ENCODE data around the gene SEZ6.

SEZ6 gene

DNA sequence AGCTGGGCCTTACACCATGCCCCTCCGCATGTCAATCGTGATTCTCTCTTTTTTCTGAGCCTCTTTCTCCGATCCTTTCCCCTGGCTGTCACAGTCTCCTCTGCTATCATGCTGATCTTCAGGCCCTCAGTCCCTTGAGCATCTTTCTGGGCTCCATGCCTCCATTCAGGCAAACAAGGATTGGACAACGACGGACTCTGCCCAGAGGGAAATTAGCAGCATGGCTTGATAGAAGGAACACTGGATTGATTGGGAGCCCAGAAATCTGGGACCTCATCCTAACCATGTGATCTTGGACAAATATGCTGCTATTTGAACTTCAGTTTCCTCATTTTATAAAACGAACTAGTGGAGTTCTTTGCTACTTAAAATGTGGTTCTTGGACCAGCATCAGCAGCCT lies 35.0 kb downstream of the SEZ6 start:
- DNase-seq: no peak

DNA sequence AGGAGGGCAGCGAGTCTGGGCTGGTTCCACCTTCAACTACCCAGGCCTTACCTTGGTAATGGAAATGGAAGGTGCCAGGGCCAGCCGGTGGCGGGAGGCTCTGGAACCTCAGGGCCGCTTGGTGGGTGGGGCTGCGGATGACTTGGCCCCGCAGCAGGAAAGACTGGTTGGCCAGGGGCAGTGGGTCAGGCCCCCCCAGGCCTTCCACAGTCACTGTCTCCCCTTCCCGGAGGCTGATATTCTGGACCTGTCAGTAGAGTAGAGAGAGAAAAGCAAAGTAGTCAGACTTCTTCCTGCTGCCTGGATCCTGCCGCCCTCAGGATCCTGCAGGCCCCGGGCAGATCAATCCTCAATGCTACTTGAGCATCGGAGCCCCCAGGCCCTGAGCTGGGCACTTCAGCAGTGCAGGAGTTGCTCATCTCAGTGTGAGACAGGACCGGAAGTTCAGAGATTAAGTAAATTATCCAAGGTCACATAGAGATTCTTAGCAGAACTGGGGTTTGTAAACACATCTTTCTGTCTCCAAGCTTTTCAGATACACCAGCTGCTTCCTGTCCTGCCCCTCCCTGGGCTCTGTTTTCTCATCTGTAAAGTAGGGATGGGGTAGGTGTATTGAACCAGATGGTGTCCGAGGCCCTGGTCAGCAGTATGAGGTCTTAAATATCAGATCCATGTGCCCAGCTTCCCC lies 36.0 kb downstream of the SEZ6 start:
- DNase-seq: no peak

DNA sequence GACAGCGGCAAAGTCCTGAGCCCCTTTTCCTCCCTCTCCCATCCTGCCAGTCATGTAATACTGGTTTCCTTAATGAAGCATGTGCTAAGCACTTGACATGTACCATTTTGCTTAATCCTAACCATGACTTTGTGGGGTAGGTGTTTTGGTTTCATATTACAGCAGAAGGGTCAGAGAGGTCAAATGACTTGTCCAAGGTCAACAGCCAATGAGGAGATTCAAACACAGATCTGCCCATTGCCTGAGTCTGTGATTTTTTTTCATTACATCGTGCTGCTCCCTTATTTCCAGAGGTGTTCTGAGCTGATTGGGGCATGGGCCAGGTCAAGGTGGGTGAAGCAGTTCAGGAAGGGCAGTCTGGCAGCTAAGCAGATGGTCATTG lies 36.9 kb downstream of the SEZ6 start:
- DNase-seq: no peak

DNA sequence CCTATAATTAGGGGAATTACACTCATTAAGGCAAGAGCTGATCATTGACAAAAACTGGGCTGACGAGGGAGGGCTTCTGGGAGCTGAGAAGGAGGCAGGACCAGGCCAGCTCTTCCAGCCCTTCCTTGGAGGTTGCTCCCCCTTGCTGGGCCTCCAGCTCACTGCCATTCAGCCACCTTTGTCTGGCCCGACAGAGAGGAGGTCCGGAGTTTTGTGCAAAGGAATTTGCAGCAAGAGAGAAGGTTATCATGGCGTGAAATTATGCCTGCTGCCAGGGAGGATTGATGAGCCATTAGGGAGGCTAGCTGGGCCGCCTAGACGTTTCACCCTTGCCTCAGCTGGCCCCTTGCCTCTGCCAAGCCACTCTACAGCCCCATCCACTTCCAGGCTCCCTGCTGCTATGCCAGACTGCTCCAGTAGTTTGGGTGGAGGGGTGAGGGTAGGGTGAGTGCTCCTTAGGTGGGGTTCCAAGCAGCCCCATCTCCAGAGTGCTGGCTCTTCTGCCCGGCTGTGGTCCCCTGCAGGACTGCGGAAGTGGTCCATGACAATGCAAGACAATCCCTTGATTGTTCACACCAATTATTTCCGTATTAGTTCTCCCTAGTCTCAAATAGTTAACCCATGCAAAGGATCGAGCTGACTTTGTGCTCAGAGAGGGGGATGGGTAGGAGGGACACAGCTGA lies 37.5 kb downstream of the SEZ6 start:
- DNase-seq: no peak

DNA sequence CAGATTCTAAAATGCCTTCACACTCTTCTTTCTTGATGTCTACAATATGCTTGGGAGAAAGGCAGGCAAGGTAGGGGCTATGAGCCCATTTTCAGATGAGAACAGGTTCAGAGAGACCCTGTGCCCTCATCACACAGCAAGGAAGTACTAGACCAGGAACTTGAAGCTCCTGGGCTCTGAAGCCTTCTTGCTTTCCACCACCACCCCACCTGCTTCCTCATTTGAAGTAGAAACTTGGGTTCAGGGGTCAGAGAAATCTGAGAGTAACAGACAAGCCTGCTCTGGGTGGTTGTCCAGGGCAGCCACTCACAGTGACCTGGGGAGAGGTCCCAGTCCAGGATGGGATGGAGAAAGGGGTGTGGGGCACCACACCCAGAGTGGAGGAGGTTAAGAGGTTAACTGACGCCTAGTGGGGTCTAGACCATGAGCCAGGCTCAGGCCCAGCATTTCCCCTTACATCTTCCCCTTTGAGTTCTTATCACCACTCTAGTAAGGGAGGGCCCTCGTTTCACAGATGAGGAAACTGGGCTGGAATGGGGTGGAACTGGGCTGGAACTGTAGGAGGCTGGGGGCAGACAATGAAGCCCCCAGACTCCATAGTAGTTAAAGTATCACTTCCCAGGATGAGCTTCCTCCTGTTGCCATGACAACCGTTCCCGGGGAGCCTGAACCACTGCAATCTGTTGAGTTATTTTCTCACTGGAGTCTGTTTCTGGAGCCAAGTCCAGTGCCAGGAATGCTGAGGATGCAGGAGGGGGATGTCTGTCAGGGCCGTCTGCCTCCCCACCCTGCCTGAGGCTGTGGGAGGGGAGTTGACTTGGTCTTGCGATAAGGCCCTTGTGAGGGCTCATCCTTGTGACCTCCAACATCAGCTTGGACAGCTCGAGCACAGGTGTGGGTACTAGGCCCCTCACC lies 38.4 kb downstream of the SEZ6 start:
- DNase-seq: no peak

DNA sequence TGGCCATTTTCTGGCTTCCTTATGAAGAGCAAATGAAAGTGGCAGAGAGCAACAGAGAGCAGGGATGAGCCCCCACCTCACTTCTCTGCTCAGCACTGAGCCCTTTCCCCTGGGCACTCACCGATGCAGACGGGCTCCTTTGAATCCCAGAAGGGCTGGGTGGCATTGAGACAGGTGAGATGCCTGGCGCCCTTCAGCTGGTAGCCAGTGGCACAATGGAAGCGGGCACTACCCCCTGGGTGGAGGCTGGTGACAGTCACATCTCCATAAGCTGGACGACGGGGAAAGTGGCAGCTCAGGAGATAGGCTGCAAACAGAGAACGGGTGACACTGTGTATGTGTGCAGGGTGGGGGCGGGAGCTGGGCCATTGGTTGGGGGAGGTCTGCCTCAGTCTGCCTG lies 42.0 kb downstream of the SEZ6 start:
- no peak for DNase-seq

DNA sequence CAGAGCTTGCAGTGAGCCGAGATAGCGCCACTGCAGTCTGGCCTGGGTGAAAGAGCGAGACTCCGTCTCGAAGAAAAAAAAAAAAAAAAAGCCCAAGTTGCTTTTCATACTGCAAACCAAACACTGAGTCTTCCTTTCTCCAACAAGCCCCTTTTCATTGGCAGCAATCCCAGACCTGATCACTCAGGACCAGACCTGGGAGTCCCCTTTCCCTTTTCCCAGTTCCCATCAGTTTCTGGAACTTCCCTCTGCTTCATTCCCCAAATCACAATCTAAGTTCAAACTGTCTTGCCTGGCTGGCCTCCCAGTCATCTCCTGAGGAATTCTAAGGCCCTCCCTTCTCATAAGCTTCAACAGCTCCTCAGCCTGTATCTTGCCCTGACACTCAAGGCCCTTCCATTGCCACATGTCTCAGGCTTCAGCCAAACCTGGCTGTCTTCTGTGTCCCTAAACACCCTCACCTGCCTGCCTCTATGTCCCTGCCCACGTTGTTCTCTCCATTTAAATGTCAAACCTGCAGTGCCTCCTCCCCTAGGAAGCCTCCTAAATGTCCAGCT lies 42.7 kb downstream of the SEZ6 start:
- no peak for DNase-seq

DNA sequence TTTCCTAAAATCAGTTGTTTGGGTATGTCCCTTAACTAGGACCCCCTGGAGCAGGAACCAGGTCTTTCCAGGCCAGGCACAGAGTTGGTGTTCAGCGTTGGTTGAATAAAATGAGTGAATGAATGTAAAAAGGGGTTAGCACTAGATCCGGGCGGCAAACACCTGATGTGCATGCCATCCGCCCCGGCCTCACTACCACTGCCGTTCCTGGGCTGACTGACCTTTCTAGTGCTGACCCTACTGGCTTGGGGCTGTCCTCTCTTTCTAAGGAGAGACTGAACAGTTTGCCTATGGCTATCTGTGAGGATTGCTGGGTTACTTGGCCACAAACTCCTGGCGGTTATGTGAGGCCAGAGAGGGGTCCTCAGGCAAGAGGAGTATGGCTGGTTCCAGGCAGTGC lies 44.4 kb downstream of the SEZ6 start:
- no peak for DNase-seq

DNA sequence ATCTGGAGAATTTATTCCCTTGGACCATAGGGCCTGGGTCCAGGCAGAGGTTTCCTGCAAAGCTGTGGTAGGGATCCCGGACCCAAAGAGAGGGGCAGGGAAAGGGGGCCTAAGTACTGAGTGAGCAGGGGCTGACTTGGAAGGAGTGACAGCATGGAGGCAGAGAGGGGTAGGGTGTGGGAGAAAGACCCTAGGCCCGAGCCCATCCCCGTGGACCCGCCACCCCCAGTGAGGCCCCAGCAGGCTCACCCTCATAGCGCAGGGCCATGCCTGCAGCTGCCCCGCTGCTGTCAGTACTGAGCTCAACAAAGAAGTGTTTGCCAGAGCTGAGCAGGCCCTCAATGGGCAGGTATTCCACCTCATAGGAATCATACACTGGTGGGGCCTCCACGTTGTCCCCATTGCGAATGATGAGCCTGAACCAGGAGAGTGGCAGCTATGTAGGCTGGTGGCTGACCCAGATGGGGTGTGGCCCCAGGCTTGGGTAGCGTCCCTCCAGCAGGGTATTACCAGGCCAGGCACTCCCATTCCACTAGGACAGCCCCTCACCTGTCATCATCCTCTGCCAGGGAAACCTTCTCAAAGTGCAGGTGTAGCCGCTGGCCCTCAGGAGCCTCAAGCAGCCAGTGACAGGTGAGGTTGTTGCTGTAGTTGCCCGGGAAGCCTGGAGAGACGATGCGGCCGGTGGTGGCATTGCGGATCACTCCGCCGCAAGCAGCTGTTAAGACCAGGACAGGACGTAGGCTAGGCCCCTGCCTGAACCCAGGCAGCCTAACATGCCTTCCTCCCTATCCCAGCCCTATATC lies 45.4 kb downstream of the SEZ6 start:
- DNase-seq: no peak

DNA sequence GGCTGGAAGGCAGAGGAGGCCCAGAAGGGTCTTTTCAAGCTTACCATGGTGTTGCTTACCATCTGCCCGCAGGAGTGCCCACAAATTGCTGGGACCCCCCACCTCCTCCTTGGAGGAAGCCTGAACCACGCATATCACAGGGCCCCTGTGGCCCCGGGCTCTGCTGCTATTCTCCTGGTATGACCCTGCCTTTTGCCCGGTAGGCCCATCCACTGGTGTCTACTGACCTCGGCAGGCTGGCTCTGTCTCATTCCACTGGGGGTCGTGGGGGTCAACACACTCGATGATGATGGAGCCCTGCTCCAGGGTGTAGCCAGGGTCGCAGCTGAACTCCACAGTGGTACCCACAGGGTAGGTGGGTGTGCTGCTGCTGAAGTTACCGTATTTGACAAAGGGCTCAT lies 46.4 kb downstream of the SEZ6 start:
- DNase-seq: no peak

DNA sequence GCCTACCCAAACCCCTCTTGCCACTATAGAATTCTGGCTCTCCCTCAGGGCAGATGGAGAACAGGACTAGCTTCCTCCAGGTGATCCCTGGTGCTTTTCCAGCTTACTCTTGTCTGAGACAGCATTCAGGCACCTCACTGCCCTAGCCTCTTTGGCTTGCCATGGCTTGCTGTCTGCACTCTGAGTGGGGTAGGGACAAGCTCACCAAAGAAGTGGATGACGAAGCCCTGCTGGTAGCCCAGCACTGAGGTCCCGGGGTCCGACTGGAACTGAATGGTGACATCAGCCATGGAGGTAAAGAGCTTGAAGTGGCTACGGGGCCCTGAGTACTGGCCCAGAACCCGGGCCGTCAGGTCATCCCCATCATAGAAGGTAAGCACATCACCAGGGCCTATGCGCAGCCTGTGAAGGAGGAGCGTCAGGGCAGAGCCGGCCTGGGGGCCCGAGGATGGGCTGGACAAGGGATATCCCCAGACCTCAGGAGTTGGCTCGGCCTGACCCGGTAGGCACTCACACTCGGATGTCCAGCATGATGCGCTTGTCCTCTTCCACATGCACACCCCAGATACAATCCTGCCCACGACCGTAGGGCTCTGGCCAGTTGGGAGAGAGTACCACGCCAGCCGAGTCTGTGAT lies 46.9 kb downstream of the SEZ6 start:
- no peak for DNase-seq

DNA sequence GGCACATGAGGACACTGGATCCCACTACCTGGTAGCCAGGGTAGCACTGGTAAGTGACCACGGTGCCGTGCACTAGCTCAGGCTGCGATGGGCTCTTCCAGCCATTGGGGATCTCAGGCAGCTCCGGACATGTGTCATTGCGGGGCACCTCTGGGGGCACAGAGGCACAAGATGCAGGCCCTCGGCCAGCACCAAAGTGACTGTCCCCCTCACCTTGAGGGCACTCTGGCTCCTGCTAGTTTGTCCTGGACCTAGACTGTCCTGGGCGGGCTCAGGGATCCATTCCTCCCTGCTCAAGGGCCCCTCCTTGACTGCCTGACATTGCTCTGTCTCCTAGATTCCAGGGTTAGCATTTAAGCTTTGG lies 47.9 kb downstream of the SEZ6 start:
- DNase-seq: no peak

DNA sequence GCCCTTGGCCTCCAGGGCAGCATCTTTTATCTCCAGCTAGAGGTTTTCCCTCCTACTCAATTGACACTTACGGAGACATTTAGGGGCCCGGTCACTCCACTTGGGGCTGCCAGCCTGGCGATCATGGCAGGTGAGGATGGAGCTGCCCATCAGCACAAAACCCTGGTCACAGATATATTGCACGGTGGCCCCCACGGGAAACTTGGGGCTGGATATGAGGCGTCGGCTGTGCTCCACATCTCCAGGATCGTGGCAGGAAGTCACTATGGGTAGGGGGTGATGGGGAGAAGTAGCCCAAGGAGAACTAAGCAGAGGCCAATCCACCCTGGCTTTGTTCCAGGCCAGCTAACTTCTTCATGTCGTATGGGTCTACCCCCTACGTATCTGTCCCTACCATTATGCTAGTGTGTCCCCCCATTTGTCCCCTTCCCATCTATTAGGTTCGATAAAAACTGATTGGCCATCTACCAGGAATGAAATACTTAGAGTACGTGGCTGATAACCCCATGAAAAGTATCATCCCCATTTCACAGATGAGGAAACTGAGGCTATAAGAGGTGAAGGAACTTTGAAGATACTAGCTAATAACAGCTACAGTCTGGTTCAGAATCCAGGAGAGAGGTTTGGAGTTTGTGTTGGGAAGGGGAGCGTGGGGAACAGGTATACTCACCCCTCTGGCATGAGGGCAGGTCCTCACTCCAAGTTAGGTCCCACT lies 48.4 kb downstream of the SEZ6 start:
- no peak for DNase-seq

DNA sequence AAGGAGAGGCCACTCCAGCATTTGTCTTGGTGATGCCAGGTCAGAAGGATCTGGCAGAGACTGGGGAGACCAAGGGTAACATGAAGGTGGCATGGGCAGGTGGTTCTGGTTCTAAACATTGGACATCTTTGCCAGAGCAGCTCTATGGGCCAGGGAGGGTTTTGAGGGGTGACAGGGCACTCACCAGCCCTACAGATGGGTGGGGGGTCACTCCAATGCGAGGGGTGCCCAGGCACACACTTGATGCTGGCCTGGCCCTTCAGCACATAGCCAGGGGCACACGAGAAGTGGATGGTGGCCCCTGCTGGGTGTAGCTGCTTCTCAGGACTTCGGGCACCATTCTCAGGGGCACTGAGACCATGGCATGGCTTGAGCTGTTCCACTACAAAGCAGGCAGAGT lies 49.0 kb downstream of the SEZ6 start:
- DNase-seq: no peak

DNA sequence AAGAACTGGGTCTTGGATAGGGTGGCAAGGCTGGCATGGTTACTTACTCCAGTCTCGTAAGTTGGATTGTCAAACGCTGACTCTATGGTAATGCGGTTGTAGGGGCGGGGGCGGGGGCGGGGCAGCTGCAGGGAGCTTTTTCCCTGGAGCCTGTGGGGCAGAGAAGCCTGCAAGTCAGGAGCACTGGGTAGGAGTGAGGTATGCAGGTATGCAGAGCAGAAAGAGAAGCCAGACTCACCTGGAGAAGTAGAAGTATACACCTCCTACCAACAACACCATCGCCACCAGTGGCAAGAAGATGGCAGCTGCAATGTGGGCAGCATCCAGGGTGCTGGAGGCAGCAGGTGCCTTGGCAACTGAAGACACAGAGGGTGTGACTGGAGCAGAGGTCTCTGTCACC lies 49.7 kb downstream of the SEZ6 start:
- DNase-seq: no peak

DNA sequence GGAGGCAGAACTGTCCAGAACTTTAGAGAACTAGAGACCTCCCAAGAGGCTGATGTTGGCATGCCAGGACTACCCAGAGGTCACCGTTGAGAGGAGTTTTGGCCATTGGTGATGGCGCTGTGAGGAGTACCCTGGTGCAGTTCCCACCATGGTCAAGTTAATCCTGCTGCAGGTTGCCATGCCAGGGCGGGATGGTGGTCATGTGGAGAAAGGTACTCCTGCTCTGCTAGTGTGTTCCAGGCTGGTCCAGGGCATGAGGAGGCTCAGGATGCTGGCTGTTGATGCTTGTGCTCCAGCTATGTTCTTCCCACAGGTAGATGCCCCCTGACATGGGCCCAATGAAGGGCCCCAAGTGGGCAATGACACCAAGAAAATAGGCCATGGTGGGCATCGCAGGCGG lies 50.4 kb downstream of the SEZ6 start:
- DNase-seq: no peak

DNA sequence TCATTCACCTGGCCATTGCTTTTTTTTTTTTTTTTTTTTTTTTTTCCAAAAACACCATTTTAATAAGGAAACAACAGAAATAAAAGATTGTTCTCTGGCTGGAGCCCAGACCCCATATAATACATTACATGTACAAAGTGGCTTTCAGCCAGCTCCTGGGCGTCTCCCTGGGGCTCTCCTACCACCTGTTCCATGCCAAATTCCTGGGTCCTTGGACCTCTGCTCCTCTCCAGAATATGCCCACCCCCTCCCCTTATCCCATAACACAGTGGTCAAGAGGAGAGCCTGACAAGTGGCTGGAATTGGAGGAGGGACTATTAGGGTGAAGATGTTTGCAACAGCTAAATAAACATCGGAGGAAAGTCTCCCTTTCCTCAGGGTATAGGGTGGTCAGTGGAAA lies 50.9 kb downstream of the SEZ6 start:
- DNase-seq: no peak

DNA sequence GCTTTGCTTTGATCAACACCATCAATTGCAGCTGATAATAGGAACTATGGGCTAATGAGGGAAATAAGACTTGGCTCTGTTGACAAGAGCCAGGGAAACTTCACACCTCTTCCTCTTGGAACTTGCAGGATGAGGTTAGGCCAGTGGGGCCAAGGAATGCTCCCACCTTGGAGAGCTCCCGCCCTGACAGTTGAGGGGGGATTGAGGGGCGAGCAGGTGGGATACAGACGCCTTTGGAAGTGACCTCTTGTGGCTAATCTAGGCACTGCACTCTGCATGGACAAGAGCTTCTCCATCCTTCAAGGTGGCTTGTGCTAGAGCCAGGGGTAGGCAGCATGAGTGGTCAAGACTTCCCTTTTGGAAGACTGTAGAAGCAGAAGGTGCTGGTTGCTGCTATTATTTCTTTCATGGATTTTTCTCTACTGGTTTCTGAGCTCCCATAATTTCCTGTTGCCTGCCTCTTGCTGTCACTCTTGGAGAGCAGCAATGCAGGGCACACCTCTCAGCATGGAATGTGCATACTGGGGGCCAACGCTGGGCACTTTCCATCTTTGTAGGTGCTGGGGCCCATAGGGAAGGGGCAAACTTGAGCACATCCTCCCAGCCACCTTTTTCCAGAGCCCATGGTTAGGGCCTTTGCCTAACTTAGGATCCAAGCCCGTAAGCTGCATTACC lies 52.3 kb downstream of the SEZ6 start:
- DNase-seq: no peak

DNA sequence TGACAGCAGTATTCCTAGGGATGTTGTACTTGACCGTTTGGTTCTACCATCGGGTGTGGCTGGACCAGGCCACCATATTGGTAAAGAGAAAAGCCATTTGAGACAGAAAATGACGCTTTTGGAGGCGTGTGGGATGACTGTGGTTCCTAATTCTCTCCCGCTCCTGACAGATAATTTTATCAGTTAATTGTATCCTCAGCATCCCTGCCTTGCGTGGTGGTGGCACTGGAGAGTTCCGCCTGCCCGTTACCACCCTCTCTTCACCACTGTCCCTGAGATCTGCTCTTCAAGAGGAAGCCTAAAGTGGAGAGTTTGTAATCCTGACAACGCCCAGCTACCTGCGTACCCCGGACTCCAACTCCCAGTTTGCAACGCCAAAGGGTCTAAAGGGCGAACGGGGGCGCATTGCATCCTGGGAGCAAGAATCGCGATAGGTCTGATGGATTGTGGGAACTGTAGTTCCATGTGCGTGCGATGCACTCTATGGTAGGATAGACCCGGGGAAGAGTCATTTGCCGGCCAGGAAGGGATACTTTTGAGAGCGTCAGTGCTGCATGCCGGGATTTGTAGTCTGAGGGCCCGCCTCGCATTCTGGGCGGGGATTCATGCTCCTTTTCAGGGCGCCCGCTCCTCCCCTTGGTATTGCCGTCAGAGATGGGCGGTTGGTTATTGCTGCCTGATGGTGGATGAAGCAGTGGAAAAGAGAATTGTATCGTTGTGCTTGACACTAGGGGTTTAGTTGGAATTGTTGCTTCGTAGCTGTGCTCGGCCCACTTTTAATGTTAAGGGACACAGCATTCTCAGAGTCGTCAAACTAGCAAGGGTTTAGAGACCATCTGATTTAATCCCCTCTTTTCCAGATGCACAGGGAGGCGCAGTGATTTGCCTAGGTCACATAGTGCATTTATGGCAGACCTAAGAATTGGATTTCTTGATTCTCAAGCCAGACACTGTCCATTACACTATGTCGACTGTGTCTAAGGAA lies 53.5 kb downstream of the SEZ6 start:
- DNase-seq: peak; percentile 99
